GM21447 (cell line): Measurements from ENCODE around the gene CCL24.
"Not testable (repeated sequence)": the region's sequence is repeated elsewhere in the genome, so short reads cannot be mapped to it uniquely, and the experiment has no call there.

Experiments used
- ATAC-seq: cut with Tn5 transposase; IDR thresholded peaks from one replicate; pipeline ENCODE4 v1.9.1; 2021; ENCODE audit not compliant: unreplicated experiment

The CCL24 gene

GRCh38 chr7:75813781-75814236 is at the start of gene CCL24:
Gene CCL24, minus strand, starts transcription at chr7:75813806. Its CDS starts 91 bp downstream, at chr7:75813715.
- no peak for ATAC-seq

GRCh38 chr7:75861636-75862035 is 48.0 kb upstream of the CCL24 start:
- ATAC-seq = no peak

DNA sequence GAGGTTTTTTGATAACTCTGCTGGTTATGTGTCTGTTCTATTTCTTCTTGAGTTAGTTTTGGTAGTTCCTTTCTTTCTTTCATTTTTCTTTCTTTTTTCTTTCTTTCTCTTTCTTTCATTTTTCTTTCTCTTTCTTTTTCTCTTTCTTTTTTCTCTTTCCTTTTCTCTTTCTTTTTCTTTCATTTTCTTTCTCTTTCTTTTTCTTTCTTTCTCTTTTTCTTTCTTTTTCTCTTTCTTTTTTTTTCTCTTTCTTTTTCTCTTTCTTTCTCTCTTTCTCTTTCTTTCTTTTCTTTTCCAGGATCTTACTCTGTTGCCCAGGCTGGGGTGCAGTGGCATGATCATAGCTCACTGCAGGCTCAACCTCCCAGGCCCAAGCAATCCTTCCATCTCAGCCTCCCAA is 44.8 kb upstream of the CCL24 start:
- no peak for ATAC-seq

GRCh38 chr7:75856536-75856935 is 42.9 kb upstream of the CCL24 start:
- ATAC-seq = no peak

- ATAC-seq = not testable (repeated sequence)
Measured at GRCh38 chr7:75854813-75855345, 41.3 kb upstream of the CCL24 start.

DNA sequence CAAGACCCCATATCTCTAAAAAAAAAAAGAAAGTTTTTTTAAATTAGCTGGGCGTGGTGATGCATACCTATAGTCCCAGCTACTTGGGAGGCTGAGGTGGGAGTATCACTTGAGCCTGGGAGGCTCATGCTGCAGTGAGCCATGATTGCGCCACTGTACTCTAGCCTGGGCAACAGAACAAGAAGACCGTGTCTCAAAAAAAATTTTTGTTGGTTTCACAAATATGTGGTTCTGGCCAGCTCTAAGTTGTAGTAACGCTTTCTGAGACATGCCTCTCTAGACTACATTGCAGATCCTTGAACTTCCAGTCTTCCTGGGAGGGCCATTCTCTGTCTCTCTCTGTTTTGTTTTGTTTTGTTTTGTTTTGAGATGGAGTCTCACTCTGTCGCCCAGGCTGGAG is 40.6 kb upstream of the CCL24 start:
- no peak for ATAC-seq

- ATAC-seq = no peak
Measured at GRCh38 chr7:75850235-75850634, 36.6 kb upstream of the CCL24 start.

DNA sequence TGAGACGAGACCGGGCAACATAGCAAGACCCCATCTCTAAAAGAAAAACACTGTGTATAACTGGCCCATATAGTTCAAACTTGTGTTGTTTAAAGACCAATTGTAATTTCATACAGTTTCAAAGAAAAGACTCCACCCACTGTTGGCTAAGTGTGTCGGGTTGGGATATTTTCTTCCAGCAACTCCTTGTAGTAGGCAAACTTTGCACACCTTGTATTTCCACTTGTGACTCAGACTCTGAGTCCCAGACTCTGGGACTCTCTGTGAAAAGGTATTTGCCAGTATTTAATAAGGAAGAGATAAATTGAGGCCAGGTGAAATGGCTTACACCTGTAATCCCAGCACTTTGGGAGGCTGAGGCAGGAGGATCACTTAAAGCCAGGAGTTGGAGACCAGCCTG is 36.0 kb upstream of the CCL24 start:
- ATAC-seq = no peak

GRCh38 chr7:75847707-75848106 is 34.1 kb upstream of the CCL24 start:
- no peak for ATAC-seq

- ATAC-seq = not testable (repeated sequence)
Measured at GRCh38 chr7:75845132-75845531, 31.5 kb upstream of the CCL24 start.

DNA sequence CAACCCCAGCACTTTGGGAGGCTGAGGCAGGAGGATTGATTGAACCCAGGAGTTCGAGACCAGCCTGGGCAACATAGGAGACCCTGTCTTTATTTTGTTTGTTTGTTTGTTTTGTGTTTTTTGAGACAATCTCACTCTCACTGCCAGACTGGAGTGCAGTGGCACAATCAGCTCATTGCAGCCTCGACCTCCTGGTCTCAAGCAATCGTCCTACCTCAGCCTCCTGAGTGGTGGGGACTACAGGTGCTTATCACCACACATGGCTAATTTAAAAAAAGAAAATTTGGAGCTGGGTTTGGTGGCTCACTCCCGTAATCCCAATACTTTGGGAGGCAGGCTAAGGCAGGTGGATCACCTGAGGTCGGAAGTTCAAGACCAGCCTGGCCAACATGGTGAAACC is 30.6 kb upstream of the CCL24 start:
- no peak for ATAC-seq

GRCh38 chr7:75843613-75844116 is 30.1 kb upstream of the CCL24 start:
- ATAC-seq = no peak

DNA sequence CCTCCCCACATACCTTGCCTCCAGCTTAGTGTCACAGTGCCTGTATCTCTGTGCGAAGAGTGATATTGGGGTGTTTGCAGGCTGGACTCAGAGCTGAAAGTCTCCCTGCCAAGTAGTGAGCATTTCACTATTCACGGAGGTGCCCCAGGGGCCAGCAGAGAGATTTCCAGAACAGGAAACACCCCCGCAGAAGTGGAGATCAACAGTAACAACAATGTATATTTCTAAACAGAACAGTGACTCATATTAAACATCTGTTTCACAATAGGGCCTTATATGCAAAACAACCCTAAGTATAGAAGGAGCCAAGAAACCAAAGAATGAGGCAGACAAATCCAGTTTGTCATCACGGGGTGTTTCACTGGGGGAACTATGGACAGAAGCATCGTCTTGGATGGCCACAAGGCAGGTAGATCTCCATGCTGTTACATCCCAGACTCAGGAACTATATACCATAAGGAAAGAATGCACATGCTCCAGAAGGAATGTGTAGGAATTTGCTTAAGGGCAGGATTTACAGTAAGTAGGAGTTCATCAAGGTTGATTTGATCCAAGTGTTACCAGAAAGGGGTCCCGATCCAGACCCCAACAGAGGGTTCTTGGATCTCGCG is 29.3 kb upstream of the CCL24 start:
- ATAC-seq = peak; percentile 92

DNA sequence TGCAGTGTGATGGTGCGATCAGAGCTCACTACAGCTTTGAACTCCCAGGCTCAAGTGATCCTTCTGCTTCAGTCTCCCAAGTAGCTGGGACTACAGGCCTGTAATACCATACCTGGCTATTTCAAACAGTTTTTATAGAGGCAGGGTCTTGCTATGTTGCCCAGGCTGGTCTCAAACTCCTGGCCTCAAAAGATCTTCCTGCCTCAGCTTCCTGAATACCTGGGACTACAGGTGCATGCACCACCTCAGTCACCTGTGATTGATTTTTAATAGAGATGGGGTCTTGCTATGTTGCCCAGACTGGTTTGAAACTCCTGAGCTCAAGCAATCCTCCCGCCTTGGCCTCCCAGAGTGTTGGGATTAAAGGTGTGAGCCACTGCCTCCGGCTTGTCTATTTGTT is 26.4 kb upstream of the CCL24 start:
- ATAC-seq = no peak

- ATAC-seq = not testable (repeated sequence)
Measured at GRCh38 chr7:75838281-75838930, 24.8 kb upstream of the CCL24 start.

GRCh38 chr7:75836798-75837197 is 23.2 kb upstream of the CCL24 start:
- no peak for ATAC-seq

DNA sequence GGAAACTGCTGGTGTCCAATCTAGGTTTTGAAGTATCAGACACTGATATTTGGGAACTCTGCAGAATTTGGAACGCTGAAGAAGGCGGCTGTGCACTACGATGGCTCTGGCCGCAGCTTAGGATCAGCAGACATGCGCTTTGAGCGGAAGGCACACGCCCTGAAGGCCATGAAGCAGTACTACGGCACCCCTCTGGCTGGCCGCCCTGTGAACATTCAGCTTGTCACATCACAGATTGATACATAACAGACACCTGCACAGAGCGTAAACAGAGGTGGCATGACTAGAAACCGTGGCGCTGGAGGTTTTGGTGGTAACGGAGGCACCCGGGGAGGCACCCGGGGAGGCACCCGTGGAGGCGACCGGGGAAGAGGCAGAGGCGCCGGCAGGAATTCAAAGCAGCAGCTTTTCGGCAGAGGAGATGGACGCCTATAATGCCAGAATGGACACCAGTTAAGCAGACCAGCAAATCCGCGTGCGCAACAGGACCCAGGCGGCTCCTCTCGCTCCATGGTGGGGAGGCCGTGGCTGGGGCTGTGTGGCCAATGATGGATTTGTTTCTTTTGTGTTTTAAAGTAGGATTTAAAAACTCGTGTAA is 22.2 kb upstream of the CCL24 start:
- ATAC-seq = no peak

GRCh38 chr7:75833662-75834061 is 20.1 kb upstream of the CCL24 start:
- not testable (repeated sequence) for ATAC-seq

DNA sequence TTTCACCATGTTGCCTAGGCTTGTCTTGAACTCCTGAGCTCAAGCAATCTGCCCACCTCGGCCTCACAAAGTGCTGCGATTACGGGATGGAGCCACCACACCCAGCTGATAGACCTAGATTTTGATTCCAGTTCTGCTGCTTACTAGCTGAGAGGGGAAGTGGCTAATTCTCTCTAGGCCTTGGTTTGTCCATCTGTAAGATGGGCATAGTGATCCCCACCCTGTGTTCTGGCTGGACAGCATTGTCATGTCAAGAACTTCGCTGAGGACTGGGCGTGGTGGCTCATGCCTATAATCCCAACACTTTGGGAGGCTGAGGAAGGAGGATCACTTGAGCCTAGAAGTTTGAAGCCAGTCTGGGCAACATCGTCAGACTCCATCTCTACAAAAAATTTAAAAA is 17.4 kb upstream of the CCL24 start:
- ATAC-seq = no peak

DNA sequence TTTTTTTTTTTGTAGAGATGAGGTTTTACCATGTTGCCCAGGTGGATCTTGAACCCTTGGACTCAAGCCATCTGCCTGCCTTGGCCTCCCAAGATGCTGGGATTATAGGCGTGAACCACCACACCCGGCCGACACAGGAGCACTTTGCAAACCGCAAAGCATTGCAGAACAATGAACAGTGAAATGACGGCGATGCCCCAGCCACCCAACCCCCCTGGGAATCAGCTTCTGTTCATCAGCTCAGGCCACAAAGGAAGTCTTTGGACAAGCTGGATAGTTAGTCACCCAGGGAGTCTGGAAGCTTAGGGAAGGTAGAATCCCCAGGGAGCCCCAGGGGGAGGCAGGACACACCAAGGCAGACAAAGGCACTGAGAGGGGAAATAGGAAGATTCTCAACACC is 16.1 kb upstream of the CCL24 start:
- not testable (repeated sequence) for ATAC-seq

DNA sequence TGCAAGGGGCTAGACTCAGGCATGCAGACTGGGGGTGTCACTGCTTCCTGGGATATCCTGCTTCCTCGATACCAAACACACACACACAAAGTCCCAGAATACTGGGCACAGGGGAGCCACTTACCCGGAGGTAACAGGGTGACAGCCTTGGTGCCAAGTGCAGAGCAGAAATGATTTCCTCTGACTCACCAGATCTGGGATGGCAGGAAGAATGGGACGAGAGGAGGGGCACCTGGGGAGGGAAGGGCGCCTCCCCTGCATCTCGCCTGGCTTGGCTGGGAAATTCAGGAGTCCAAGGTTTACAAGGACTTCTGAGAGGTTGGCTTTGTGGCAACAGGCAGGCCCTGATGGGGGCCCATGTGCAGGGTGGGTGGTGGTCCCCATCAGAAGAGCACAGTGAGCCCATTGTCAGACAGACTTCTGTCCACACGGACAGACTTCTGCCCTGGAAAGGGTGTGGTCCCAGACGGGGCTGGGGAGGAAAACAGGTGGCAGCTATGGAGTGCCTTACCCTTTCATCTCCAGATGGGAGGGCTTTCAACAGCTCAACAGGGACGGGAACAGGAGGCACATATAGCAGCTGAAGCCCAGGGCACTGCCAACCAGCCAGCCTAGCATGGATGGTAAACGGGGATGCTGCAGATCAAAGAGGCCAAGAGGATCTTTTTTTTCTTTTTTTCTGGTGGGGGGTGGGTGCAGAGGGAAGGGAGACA is 9.7 kb upstream of the CCL24 start:
- ATAC-seq = no peak
